NCI-H1694 (cell line): ENCODE data around the gene YPEL3.
"Not testable (repeated sequence)": the region's sequence is repeated elsewhere in the genome, so short reads cannot be mapped to it uniquely, and the experiment has no call there.

Source experiments
- DNase-seq: peaks from one replicate; lab custom pipeline; 2025; lab: John Stamatoyannopoulos, UW

YPEL3 gene, protein sequence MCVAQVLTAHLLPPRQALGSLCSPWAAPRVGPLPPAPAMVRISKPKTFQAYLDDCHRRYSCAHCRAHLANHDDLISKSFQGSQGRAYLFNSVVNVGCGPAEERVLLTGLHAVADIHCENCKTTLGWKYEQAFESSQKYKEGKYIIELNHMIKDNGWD

DNA sequence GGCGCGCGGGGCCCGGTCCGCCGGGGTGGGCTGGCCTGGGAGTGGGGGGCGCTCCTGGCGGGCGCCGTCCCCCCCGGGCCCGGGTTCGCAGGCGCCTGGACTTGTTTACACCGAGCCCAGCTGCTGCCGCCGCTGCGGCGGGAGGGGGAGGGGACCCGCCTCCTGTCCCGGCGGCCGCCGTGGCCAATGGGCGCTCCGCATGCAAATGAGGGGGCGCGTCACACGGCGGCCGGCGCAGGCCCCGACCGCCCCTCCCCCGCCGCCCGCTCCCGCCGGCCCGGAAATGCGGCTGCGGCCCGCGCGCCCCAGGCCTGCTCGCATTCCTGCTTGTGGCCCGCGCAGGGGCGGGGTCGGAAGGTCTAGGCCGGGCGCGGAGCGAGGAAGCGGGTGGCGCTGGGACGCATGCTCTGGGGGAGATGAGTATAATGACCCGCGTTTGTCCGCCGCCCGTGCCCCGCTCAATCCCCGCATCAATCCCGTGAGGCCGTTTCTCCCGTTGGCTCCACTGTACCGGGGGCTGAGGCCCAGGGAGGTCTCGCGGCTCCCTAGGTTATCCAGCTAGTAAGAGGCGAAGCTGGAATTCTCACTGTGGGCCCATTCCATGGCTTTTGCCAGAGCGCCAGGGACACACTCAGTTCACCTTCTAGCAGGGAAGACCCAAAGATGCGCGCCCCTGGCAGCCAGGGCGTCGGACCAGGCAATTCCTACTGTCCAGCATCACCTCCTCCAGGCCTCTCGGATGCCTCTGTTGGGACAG lies at the start of gene YPEL3:
YPEL3 (minus strand) TSS at position 109 of the 757 bp plus-strand sequence. CDS start 731 bp downstream, outside the sequence.
- peak; percentile 9 for DNase-seq

DNA sequence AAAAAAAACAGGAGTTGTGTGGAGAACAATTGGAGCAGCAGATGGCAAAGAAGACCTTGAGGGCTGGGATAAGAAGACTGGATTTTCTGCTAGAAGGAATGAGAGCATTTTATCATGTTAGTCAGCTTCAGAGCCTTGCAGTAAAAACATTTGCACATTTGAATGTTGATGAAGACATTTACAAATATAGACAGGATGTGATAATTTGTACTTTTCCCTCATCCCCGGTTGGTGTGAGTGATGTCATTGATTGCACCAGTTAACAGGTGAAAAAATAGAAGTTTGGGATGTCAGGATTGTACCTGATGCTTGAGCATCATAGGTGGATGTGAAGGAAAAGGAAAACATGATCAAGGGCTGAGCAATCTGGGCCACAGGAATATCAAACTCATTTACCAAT lies 49.6 kb upstream of the YPEL3 start:
- DNase-seq, result no peak

DNA sequence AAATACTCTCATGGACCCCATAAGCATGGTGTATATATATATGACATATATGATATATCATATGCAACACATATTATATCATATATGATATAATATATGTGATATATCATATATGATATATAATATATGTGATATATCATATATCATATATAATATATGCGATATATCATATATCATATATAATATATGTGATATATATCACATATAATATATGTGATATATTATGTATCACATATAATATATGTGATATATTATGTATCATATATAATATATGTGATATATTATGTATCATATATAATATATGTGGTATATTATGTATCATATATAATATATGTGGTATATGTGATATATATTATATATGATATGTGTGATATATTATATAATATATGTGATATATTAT lies 48.9 kb upstream of the YPEL3 start:
- DNase-seq, result no peak

DNA sequence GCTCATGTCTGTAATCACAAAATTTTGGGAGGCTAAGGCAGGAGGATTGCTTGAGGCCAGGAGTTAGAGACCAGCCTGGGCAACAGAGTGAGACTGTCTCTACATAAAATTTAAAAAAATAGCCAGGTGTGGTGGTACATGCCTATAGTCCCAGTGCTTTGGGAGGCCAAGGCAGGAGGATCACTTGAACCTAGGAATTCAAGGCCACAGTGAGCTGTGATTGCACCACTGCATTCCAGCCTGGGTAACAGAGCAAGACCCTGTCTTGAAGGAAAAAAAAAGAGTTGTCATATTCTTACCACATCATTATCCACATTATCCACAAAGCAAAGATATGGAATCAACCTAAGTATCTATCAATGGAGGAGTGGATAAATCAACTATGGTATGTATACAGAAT lies 48.0 kb upstream of the YPEL3 start:
- DNase-seq, result no peak

DNA sequence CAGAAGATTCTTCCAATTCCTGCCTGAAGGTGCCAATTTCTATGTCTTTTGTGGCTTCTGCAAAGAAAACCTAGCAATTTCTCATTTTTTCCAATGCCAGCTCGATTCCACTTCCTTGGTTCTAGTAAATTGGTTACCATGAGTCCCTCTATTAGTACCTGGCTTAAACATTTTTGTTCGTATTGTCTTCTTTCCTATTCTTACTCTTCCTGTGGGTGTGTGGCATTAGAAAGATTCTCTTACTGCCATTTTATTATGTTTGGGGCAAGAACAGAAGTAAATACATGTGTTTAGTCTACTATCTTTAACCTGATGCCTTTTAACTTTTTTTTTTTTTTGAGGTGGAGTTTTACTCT lies 47.3 kb upstream of the YPEL3 start:
- no peak for DNase-seq

DNA sequence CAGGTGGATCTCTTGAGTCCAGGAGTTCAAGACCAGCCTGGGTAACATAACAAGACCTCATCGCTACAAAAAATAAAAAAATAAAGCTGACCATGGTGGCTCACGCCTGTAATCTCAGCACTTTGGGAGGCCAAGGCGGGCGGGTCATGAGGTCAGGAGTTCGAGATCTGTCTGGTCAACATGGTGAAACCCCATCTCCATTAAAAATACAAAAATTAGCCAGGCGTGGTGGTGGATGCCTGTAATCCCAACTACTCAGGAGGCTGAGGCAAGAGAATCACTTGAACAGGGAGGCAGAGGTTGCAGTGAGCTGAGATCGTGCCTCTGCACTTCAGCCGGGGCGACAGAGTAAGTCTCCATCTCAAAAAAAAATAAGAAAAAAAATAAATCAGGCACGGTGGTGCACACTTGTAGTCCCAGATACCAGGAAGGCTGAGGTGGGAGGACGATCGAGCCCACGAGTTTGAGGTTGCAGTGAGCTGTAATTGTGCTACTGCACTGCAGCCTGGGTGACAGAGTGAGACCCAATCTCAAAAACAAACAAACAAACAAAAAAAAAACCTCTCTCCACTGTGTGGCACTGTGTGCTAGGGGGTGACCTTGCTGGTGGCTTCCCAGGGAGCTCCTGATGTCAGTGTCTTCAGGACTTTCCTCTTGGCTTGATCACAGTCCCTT lies 46.8 kb upstream of the YPEL3 start:
- no peak for DNase-seq

DNA sequence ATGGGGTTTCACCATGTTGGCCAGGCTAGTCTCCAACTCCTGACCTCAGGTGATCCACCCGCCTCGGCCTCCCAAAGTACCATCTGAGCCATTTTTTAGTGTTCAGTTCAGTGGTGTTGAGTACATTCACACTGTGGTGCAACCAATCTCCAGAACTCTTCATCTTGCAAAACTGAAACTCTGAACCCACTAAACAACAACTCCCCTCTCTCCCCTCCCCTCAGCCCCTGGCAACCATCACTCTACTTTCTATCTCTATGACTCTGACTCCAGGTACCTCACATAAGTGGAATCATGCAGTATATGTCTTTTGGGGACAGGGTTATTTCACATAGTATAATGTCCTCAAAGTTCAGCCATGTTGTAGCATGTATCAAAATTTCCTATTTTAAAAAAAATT lies 45.7 kb upstream of the YPEL3 start:
- no peak for DNase-seq

DNA sequence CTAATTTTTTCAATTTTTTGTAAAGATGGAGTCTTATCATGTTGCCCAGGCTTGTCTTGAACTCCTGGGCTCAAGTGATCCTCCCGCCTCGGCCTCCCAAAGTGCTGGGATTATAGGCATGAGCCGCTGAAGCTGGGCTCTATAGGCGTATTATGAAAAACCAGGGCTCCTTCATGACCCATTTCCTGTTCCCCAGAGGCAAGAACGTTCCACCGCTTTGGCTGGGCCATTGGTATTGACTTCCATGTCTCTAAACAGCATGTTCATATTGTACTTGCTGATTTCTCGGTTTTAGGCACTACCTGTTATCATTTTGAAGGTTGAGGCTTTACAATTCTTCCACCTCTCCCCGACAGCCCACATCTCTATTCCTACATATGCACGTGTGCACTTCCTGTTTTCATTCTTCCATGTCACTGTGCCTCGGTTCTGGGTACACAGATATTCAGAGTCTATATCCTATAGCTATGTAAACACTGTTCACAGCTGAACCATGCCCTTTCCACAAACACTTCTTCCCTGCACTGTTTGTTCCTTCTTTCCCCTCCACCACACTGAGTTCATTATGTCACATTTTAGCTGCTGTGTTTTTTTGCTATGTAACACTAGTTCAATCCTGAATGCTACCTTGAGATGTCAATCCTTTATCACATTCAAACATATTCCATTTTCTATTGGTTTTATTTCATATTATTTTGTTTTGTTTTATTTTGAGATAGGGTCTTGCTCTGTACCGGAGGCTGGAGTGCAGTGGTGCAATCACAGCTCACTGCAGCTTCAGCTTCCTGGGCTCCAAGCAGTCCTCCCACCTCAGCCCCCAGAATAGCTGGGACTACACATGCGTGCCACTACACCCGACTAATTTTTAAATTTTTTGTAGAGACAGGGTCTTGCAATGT lies 43.8 kb upstream of the YPEL3 start:
- DNase-seq, result no peak

DNA sequence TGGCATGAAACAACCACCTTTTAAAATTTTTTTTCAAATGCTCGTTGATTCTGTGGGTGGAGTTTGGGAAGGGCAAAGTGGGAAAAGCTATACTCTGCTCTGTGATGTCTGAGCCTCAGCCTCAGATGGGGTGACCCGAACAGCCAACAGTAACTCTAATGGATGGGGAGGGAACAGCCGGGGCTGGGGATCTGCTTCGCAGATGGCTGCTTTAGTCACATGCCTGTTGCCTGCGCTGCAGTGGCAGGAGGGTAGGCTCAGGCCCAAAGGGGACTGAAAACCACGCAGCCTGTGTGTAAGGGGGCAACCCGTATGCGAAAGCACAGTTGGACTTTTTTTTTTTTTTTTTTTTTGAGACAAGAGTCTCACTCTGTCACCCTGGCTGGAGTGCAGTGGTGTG lies 41.9 kb upstream of the YPEL3 start:
- DNase-seq, result no peak

DNA sequence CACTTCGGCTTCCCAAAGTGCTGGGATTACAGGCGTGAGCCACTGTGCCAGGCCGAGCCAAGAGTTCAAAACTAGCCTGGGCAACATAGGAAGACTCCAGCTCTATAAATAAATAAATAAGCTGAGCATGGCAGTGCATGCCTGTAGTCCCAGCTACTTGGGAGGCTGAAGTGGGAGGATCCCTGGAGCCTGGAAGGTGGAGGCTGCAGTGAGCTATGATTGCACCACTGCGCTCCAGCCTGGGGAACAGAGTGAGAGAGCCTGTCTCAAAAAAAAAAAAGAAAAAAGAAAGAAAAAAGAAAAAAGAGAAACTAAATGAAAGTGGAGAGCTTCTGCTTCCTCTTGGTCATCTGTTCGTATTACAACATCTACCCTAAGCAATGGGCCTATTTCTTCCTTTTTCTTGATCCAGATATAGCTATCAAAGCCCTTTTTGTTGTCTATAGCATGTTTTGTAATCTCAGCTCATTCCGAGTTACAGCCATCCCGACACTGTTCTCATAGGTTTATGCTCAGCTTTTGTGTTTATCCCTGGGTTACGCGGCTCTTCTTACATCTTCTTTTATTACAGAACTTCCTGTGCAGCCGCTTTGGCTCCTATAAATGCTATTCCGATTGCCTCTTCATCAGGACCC lies 41.1 kb upstream of the YPEL3 start:
- no peak for DNase-seq

DNA sequence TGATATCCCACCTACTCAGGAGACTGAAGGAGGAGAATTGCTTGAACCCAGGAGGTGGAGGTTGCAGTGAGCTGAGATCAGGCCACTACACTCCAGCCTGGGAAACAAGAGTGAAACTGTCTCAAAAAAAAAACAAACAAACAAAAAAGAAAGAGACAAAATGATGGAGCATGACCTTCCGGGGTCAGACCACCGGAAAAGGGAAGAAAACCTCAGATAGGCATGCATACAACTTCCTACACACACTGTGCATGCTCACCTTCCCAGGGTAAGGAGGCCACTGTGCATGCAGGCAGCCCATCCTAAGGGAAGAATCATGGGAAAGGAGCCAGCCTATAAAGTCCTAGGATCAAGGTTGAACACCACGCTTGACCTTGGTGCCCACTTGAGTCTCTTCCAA lies 36.6 kb upstream of the YPEL3 start:
- DNase-seq, result no peak

DNA sequence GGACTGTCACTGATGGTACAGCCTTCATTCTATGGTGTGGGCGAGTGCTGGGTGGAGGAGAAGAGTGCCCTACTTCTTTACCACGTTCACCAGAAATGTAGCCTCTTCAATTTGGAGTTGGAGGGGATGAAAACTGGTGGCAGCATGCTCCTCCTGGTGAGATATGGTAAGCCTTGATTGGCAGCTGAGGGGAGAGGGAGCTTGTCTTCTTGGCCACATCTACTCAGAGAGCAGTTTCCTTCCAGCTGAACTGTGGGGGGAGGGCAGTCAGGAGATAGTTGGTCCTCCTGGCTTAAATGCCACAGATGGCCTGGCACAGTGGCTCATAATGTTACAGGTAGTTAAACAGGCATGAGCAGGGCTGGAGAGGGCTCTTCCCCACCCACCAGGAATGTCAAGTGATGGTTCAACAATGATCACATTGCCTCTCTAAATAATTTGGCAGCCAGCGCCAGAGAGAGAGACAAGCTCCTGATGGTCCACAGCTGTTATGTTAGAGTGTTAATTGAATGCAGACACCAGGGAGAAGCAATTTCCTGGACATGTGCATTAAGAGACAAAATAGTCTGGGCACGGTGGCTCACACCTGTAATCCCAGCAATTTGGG lies 36.0 kb upstream of the YPEL3 start:
- DNase-seq, result peak; percentile 82

DNA sequence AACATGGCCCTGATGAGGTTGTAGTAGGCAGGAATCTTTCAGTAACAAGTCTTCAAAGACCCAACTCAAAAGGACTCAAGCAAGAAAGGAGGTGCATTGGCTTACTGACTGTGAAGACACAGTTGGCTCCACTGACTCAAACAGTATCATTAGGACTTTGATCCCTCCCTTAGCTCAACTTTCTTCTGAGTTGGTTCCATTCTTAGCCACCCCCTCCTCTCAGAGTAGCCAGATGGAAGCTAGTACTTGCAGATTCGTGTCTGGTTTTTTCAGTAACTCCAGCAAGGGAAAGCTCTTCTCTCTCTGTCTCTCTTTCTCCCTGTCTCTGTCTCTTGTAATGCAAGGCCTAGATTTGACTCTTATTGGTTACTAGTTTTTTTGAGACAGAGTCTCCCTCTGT lies 32.0 kb upstream of the YPEL3 start:
- DNase-seq, result no peak

DNA sequence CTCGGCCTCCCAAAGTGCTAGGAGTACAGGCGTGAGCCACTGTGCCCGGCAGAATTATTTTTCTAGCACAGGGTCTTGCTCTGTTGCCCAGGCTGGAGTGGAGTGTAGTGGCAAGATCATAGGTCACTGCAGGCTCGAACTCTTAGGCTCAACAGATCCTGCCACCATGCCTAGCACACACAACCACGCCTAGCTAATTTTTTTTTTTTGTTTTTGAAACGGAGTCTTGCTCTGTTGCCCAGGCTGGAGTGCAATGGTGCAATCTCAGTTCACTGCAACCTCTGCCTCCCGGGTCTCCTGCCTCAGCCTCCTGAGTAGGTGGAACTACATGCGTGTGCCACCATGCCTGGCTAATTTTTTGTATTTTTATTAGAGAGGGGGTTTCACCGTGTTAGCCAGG lies 29.7 kb upstream of the YPEL3 start:
- DNase-seq, result not testable (repeated sequence)

DNA sequence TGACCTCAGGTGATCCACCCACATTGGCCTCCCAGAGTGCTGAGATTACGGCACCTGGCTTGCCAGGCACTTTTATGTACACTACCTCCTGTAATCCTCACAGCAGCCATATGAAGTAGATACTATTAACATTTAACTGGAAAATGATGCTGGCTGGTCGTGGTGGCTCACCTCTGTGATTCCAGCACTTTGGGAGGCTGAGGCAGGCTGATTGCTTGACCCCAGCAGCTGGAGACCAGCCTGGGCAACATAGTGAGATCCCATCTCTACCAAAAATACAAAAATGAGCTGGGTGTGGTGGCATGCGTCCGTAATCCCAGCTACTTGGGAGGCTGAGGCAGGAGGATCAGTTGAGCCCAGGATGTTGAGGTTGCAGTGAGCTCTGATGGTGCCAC lies 29.0 kb upstream of the YPEL3 start:
- DNase-seq, result no peak

DNA sequence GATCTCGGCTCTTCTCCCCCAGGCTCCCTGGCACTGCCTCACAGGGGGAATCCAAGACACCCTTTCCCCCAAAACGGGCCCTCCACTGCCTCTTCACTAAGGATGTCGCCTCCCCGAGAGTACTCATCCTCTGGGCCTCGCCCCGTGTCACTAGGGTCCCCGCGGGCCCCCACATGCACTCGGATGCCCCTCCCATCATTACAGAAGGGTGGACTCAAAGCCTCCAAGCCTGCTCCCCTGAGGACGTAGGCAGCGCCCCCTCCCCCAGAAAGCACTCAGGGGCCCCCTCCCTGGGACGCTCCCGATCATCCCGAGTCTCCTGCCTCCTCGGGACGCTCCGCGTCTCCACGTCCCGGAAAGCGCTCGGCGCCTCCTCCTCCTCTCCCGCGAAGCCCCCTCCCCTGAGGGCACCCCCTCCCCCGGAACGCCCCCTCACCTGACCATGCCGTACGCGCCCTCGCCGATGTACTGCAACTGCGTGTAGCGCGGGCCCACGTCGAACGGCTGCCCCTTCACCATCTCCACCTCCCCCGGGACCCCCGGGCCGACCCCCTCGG lies 26.7 kb upstream of the YPEL3 start:
- DNase-seq, result no peak

DNA sequence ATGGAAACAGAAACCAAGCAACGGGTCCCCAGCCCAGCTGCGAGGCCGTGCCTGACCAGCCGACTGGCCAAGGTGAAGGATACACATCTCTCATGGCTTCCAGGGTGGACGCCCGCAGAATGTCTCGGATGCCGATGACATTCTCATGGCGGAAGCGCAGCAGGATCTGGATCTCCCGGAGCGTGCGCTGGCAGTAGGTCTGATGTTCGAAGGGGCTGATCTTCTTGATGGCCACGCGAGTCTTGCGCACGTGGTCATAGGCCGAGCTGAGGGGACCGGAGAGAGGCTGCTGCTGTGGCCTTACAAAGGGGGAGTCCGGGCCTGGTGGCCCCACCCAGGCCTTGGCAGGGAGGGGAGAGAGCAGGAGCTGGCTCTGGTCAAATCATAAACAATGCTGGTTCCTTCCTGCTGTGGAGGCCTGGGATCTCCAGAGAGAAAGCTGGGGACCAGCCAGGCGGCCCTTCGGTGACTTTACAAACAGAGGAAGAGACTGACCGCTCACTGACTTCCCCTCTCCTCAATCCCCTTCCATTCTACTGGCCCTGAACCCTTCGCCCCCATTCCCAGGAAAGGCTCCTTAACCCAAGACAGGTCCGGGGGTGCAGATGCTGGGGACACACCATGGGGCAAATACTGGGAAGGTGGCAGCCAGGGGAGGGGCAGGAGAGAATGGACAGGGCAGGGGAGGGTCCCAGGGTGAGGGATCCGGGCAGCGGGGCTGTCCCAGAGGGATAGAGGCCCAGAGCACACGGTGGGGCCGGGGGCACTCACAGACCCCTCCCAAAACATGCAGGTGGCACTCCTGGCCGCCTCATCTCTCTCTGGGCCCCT lies 25.9 kb upstream of the YPEL3 start:
- DNase-seq, result no peak

DNA sequence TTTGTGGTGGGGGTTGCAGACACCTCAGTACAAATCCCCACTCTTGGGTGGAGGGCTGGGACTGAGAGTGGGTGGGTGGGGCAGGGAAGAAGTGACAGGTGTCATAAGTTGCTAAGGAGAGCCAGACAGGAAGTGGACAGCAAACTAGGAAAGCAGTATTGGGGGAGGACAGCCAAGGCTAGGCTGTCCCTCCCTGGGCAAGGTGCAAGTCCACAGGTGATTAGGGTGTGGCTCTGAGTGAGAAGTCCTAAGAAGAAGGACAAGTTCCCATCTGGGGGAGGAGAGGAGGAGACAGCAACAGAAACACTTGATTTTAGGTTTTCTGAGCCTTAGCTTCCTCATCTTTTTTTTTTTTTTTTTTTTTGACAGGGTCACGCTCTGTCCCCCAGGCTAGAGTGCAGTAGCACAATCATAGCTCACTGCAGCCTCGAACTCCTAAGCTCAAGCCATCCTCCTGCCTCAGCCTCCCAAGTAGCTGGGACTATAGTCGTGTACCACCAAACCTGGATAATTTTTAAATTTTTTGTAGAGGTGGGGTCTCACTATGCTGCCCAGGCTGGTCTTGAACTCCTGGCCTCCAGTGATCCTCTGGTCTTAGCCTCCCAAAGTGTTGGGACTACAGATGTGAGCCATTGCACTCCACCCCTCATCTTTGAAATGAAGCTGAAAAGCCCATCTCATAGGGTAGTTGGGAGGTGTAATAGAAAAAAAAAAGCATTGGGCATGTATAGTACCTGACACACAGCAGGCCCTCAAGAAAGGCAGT lies 24.5 kb upstream of the YPEL3 start:
- DNase-seq, result no peak

DNA sequence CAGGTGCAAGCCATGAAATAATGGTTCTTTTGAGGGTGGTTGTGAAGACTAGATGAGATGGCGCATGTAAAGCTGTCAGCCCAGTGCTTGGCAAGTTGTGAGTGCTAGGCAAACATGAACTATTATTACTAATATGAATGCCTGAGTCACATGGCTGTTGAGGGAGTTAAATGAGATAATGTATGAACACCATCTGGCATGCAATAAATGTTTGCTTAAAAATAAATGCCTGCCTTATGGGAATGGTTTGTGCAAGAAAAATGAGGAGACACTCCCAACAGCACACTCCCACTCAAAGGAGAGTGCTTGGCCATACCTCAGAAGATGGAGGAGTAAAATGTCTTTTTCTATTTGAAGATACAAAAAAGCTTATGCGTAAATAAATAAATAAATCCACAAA lies 23.4 kb upstream of the YPEL3 start:
- peak; percentile 5 for DNase-seq

DNA sequence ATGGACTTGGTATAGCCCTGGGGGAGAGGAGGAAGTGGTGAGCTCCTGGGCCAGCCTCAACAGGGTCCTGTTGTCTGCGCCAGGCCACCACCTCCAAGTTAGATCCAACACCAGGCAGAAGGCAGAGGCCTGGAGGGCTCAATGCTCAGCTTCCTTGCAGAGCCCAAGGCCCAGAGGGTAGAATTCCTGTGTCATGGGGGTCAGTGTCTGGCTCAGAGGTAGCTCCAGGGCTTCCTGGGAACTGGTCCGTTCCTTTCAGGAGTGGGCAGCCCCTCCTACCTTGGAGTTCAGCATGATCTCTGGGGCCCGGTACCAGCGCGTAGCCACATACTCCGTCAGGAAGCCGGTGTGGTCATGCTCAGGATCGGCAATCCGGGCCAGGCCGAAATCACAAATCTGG lies 21.8 kb upstream of the YPEL3 start:
- DNase-seq, result no peak
